Parathyroid adenoma (tissue), 2 donors: Measurements from ENCODE around the gene LPIN1.
"Not testable (repeated sequence)": the region's sequence is repeated elsewhere in the genome, so short reads cannot be mapped to it uniquely, and the experiment has no call there.

Experiments
- H2AFZ ChIP-seq: fragments of 300-600 bp; sonication (generic); one replicate; pipeline ENCODE4 v1.7.0; 2017; ENCODE audit warnings: antibody characterized with exemption, mild to moderate bottlenecking
- H3K27ac ChIP-seq: fragments of 300-600 bp; sonication (generic); one replicate; pipeline ENCODE4 v1.7.0; 2017
- H3K27me3 ChIP-seq: fragments of 300-600 bp; sonication (generic); one replicate; pipeline ENCODE4 v1.7.0; 2017; ENCODE audit warnings: low read length; ENCODE audit not compliant: control insufficient read depth, insufficient read depth
- H3K36me3 ChIP-seq: fragments of 300-600 bp; sonication (generic); one replicate; pipeline ENCODE4 v1.7.0; 2017; ENCODE audit warnings: low read length; ENCODE audit not compliant: control insufficient read depth, insufficient read depth
- H3K4me1 ChIP-seq: fragments of 300-600 bp; sonication (generic); one replicate; pipeline ENCODE4 v1.7.0; 2017; ENCODE audit warnings: control low read depth
- H3K4me2 ChIP-seq: fragments of 300-600 bp; sonication (generic); one replicate; pipeline ENCODE4 v1.7.0; 2017; ENCODE audit warnings: low read length
- H3K4me3 ChIP-seq: fragments of 300-600 bp; sonication (generic); one replicate; pipeline ENCODE4 v1.7.0; 2017; ENCODE audit warnings: low read depth, low read length
- H3K79me2 ChIP-seq: fragments of 300-600 bp; sonication (generic); one replicate; pipeline ENCODE4 v1.7.0; 2017; ENCODE audit warnings: control low read depth
- H3K9ac ChIP-seq: fragments of 300-600 bp; sonication (generic); one replicate; pipeline ENCODE4 v1.7.0; 2017; ENCODE audit warnings: mild to moderate bottlenecking
- H3K9me3 ChIP-seq: fragments of 300-600 bp; sonication (generic); one replicate; pipeline ENCODE4 v1.7.0; 2017; ENCODE audit warnings: low read length; ENCODE audit not compliant: control insufficient read depth
- TF ChIP-seq, protein P1 (sequence below): fragments of 300-600 bp; sonication (generic); IDR thresholded peaks from one replicate; pipeline ENCODE4 v1.7.0; 2017; ENCODE audit warnings: antibody characterized with exemption, mild to moderate bottlenecking
- donor health status: primary hyperparathyroidism.

Gene LPIN1

DNA sequence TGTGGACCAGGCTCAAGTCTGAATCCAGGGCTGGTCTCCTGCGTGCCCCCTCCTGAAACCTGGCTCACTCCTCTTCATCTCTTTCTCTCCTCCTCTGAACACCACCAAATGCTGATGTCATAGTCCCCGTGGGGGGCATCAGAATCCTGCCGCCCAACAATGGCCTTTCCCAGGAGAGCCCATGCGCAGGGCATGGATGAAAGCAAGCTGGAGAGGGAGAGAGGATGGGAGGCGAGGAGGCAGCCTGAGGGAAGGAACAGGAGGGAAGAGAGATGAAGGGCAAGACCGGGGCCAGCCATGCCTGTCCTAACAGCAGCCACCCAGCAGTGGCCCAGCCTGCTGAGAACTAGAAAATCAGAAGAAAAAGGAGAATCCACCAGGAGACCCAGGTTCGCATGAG is 22.3 kb upstream of the LPIN1 start:
- H3K4me2 ChIP-seq: no peak overlapping the region
- no peaks in the 10 kb centered on the region for H3K79me2 ChIP-seq
- peaks cover 8% of the 10 kb centered on the region for H3K4me1 ChIP-seq
- TF ChIP-seq, protein P1, sequence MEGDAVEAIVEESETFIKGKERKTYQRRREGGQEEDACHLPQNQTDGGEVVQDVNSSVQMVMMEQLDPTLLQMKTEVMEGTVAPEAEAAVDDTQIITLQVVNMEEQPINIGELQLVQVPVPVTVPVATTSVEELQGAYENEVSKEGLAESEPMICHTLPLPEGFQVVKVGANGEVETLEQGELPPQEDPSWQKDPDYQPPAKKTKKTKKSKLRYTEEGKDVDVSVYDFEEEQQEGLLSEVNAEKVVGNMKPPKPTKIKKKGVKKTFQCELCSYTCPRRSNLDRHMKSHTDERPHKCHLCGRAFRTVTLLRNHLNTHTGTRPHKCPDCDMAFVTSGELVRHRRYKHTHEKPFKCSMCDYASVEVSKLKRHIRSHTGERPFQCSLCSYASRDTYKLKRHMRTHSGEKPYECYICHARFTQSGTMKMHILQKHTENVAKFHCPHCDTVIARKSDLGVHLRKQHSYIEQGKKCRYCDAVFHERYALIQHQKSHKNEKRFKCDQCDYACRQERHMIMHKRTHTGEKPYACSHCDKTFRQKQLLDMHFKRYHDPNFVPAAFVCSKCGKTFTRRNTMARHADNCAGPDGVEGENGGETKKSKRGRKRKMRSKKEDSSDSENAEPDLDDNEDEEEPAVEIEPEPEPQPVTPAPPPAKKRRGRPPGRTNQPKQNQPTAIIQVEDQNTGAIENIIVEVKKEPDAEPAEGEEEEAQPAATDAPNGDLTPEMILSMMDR: no peak
- no peak overlapping the region for H2AFZ ChIP-seq
- no peaks in the 10 kb centered on the region for H3K27me3 ChIP-seq
- H3K4me3 ChIP-seq: no peak overlapping the region
- no peak overlapping the region for H3K27ac ChIP-seq
- H3K9ac ChIP-seq: no peak overlapping the region
- no peaks in the 10 kb centered on the region for H3K9me3 ChIP-seq
- H3K36me3 ChIP-seq: no peaks in the 10 kb centered on the region

DNA sequence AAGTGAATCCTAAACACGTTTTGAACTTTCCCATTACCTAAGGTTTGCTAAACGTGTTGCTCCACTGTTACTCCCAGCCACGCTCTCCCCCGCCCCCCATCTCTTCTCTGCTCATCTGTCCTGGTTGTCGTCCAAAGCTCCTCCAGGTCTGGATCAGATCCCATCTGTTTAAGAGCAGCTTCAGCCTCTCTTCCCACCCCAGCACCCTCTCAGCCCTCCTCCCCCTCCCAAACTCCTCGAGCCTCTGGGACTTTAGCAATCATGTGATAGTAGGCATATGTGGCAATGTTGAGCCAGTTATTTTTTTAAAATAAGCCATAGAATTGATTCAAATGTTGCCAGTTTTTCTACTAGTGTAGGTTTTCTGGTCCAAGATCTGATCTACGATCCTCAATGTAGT is 20.0 kb upstream of the LPIN1 start:
- H3K79me2 ChIP-seq: no peaks in the 10 kb centered on the region
- no peak overlapping the region for H3K27ac ChIP-seq
- no peaks in the 10 kb centered on the region for H3K36me3 ChIP-seq
- no peak overlapping the region for H2AFZ ChIP-seq
- no peak overlapping the region for H3K4me3 ChIP-seq
- TF ChIP-seq, protein P1: no peak
- no peaks in the 10 kb centered on the region for H3K27me3 ChIP-seq
- H3K9ac ChIP-seq: no peak overlapping the region
- no peaks in the 10 kb centered on the region for H3K9me3 ChIP-seq
- H3K4me2 ChIP-seq: no peak overlapping the region
- peaks cover 8% of the 10 kb centered on the region for H3K4me1 ChIP-seq

DNA sequence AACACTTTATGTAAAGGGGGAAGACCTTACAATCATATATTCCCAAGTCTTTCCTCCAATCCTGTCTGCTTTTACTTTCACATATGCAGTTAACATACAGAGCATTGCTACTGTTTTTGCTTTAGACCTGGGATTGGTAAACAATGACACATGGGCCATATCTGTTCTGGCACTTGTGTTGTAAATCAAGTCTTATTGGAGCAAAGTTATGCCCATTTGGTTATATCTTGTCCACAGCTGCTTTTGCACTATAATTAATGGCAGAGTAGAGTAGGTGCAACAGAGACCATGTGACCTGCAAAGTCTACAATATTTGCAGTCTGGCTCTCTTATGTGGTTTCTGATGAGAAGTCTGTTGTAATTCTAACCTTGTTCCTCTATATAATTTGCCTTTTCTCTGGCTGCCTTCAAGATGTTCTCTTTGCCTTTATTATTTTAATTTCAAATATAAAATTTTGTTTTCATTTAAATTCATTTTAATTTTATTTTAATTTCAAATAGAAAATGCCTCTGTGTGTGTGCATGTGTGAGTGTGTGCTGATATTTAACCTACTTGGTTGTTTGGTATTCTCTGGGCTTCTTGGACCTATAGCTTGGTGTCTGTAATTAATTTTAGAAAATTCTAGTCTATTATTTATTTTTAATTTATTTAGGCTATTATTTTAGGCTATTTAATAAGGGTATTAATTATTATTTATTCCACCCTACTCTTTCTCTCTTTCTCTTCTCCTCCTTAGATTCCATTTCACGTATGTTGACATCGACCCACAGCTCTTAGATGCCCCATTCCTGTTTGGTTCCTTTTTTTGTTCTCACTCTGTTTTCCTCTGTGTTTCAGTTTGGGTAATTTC is 16.8 kb upstream of the LPIN1 start:
- no peak overlapping the region for H3K27ac ChIP-seq
- TF ChIP-seq, protein P1: no peak
- no peak overlapping the region for H3K9ac ChIP-seq
- H3K27me3 ChIP-seq: no peaks in the 10 kb centered on the region
- H3K36me3 ChIP-seq: no peaks in the 10 kb centered on the region
- H3K4me2 ChIP-seq: no peak overlapping the region
- no peaks in the 10 kb centered on the region for H3K79me2 ChIP-seq
- H2AFZ ChIP-seq: no peak overlapping the region
- H3K9me3 ChIP-seq: no peaks in the 10 kb centered on the region
- peaks cover 8% of the 10 kb centered on the region for H3K4me1 ChIP-seq
- H3K4me3 ChIP-seq: no peak overlapping the region

DNA sequence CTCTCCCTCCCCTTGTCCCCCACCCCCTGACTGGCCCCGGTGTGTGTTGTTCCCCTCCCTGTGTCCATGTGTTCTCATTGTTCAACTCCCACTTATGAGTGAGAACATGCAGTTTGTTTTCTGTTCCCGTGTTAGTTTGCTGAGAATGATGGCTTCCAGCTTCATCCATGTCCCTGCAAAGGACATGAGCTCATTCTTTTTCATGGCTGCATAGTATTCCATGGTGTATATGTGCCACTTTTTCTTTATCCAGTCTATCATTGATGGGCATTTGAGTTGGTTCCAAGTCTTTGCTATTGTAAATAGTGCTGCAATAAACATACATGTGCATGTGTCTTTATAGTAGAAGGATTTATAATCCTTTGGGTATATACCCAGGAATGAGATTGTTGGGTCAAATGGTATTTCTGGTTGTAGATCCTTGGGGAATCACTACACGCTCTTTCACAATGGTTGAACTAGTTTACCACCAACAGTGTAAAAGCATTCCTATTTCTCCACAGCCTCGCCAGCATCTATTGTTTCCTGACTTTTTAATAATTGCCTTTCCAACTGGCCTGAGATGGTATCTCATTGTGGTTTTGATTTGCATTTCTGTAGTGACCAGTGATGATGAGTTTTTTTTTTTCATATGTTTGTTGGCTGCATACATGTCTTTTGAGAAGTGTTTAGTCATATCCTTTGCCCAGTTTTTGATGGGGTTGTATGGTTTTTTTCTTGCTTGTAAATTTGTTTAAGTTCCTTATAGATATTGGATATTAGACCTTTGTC is 15.0 kb upstream of the LPIN1 start:
- not testable (repeated sequence) for H3K27me3 ChIP-seq

DNA sequence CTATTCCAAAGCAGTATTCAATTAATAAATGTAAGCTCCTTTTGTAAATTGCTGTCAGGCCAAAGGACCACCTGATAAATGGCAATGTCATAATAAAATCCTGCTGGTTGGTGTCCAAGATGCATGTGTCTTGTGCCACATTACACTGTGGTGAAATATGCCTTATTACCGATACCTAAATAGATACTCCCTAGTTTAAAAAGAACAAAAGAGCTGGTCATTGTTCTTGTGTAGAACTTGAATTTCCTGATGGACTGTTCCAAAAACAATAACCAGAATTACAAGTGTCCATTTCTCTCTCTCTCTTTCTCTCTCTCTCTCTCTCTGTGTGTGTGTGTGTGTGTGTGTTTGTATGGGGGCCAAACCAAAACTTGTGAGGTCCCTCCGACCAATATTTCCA is 13.8 kb upstream of the LPIN1 start:
- no peak overlapping the region for H2AFZ ChIP-seq
- H3K79me2 ChIP-seq: no peaks in the 10 kb centered on the region
- no peaks in the 10 kb centered on the region for H3K27me3 ChIP-seq
- no peak overlapping the region for H3K9ac ChIP-seq
- no peak overlapping the region for H3K4me2 ChIP-seq
- no peak overlapping the region for H3K27ac ChIP-seq
- H3K4me3 ChIP-seq: no peak overlapping the region
- H3K36me3 ChIP-seq: no peaks in the 10 kb centered on the region
- TF ChIP-seq, protein P1: no peak
- H3K4me1 ChIP-seq: peaks cover 3% of the 10 kb centered on the region
- H3K9me3 ChIP-seq: no peaks in the 10 kb centered on the region

More for the DNA sequence above, 15.0 kb upstream of the LPIN1 start:
- not testable (repeated sequence) for H2AFZ ChIP-seq, H3K79me2 ChIP-seq, H3K4me3 ChIP-seq, H3K9ac ChIP-seq, H3K4me1 ChIP-seq, H3K36me3 ChIP-seq, H3K27ac ChIP-seq, H3K4me2 ChIP-seq, H3K9me3 ChIP-seq

DNA sequence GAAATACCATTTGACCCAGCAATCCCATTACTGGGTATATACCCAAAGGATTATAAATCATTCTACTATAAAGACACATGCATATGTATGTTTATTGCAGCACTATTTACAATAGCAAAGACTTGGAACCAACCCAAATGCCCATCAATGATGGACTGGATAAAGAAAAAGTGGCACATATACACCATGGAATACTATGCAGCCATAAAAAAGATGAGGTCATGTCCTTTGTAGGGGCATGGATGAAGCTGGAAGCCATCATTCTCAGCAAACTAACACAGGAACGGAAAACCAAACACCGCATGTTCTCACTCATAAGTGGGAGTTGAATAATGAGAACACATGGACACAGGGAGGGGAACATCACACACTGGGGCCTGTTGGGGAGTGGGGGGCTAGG is 8.6 kb upstream of the LPIN1 start:
- H3K9ac ChIP-seq, H3K9me3 ChIP-seq, H3K4me2 ChIP-seq, H3K27ac ChIP-seq, H3K4me1 ChIP-seq, H3K36me3 ChIP-seq, H3K79me2 ChIP-seq, H3K27me3 ChIP-seq, H3K4me3 ChIP-seq, H2AFZ ChIP-seq: not testable (repeated sequence)
